ENCODE data around the gene EHMT1.
A peak's percentile ranks its signal among the peaks of the same experiment; 100 is the strongest.

GRCh38 chr9:137578518-137579258, 40.1 kb upstream of the EHMT1 start, which contains the start of gene DPH7:
- TF ChIP-seq CTCF (conservative IDR thresholded peaks at IDR 0.05; ENCODE audit: low read length) (peak; percentile 77), EZH2phosphoT487 (IDR thresholded peaks at IDR 0.05; ENCODE audit: borderline replicate concordance) (no peak)

All from Loucy (cell line).